IMR-90 (cell line): ENCODE results near the gene ISOC1. TPM values are rescaled to one million over a fixed set of nuclear protein-coding genes. Genes with fewer than 3 reads are reported as not detected.

Source experiments
- ATAC-seq: fragments of 200-7000 bp; cut with Tn5 transposase; 2 replicates; pipeline ENCODE4 v1.9.1; 2020; ENCODE audit warnings: low read depth, mild to moderate bottlenecking, moderate library complexity
- BruUV-seq: library from RNA; stranded (reverse); fragments of 400-500 nt; replicated peaks from 2 replicates; lab custom pipeline; 2021; lab: Mats Ljungman, UMichigan
- CTCF ChIA-PET: fragments of 300-600 bp; formaldehyde crosslinking; extraction: SDS; loops from one replicate; lab custom pipeline; 2021; ENCODE audit warnings: antibody characterized with exemption; lab: Yijun Ruan, JAX
- POLR2A ChIA-PET: fragments of 300-600 bp; sonication (Branson Sonifier 250); formaldehyde crosslinking; loops from one replicate; lab custom pipeline; 2022; ENCODE audit warnings: antibody characterized with exemption; ENCODE audit not compliant: unreplicated experiment; lab: Charles Lee
- DNase-seq: peaks from one replicate; pipeline ENCODE4 v3.0.0; 2013
- H2AFZ ChIP-seq: replicated peaks from 2 replicates; pipeline ENCODE3; 2013; ENCODE audit warnings: low read length, mild to moderate bottlenecking; ENCODE audit not compliant: poor library complexity
- H2AK5ac ChIP-seq: 2 replicates; pipeline ENCODE4 v1.6.1; 2013; ENCODE audit warnings: low read depth, low read length, inconsistent platforms
- H2AK9ac ChIP-seq: replicated peaks from 2 replicates; pipeline ENCODE3; 2013; ENCODE audit warnings: mild to moderate bottlenecking, low read depth, low read length, moderate library complexity; ENCODE audit not compliant: poor library complexity
- H2BK120ac ChIP-seq: 2 replicates; pipeline ENCODE4 v1.6.1; 2013; ENCODE audit warnings: low read depth, low read length, inconsistent platforms
- H2BK15ac ChIP-seq: 3 replicates; pipeline ENCODE4 v1.6.1; 2013; ENCODE audit warnings: low read depth, low read length, inconsistent platforms
- H2BK20ac ChIP-seq: 2 replicates; pipeline ENCODE4 v1.6.1; 2013; ENCODE audit warnings: low read depth, mild to moderate bottlenecking, inconsistent platforms, low read length, moderate library complexity
- H2BK5ac ChIP-seq: 2 replicates; pipeline ENCODE4 v1.6.1; 2013; ENCODE audit warnings: mild to moderate bottlenecking, low read depth, low read length, inconsistent platforms; ENCODE audit not compliant: poor library complexity, severe bottlenecking
- H3K14ac ChIP-seq: replicated peaks from 2 replicates; pipeline ENCODE4 v1.6.1; 2013; ENCODE audit warnings: low read depth, low read length, inconsistent platforms
- H3K18ac ChIP-seq: 2 replicates; pipeline ENCODE4 v1.6.1; 2013; ENCODE audit warnings: low read depth, low read length, control low read depth
- H3K23ac ChIP-seq: 2 replicates; pipeline ENCODE4 v1.6.1; 2013; ENCODE audit warnings: low read depth, low read length, inconsistent platforms
- H3K27ac ChIP-seq: 2 replicates; pipeline ENCODE4 v1.5.1; 2013; ENCODE audit warnings: mild to moderate bottlenecking, control low read depth, low read length; ENCODE audit not compliant: insufficient read depth
- H3K27me3 ChIP-seq: 2 replicates; pipeline ENCODE4 v1.6.1; 2013; ENCODE audit warnings: low read length; ENCODE audit not compliant: control insufficient read depth, insufficient read depth
- H3K36me3 ChIP-seq: 2 replicates; pipeline ENCODE4 v1.6.1; 2013; ENCODE audit warnings: low read length, mixed read lengths; ENCODE audit not compliant: control insufficient read depth, insufficient read depth
- H3K4ac ChIP-seq: 2 replicates; pipeline ENCODE4 v1.6.1; 2013; ENCODE audit warnings: low read depth, low read length, inconsistent platforms
- H3K4me1 ChIP-seq: 2 replicates; pipeline ENCODE4 v1.6.1; 2013; ENCODE audit warnings: low read length, mixed read lengths; ENCODE audit not compliant: control insufficient read depth, insufficient read depth
- H3K4me2 ChIP-seq: 2 replicates; pipeline ENCODE4 v1.6.1; 2013; ENCODE audit warnings: low read depth, mild to moderate bottlenecking, control low read depth, low read length, moderate library complexity
- H3K4me3 ChIP-seq: 2 replicates; pipeline ENCODE4 v1.5.1; 2013; ENCODE audit warnings: low read depth, mild to moderate bottlenecking, control low read depth, low read length, moderate library complexity; ENCODE audit not compliant: insufficient read depth
- H3K56ac ChIP-seq: 2 replicates; pipeline ENCODE4 v1.6.1; 2013; ENCODE audit warnings: low read length, inconsistent platforms; ENCODE audit not compliant: insufficient read depth; ENCODE audit errors: extremely low read depth
- H3K79me1 ChIP-seq, 2 experiments: 2 replicates each; pipeline ENCODE4 v1.6.1; 2013; ENCODE audit warnings: low read length in 2 of 2, inconsistent platforms in 1 of 2, low read depth in 1 of 2
- H3K9ac ChIP-seq: 2 replicates; pipeline ENCODE4 v1.6.1; 2013; ENCODE audit warnings: low read depth, low read length, control low read depth
- H3K9me1 ChIP-seq: 2 replicates; pipeline ENCODE4 v1.6.1; 2013; ENCODE audit warnings: low read length, inconsistent platforms; ENCODE audit not compliant: insufficient read depth
- H3K9me3 ChIP-seq: 2 replicates; pipeline ENCODE4 v1.6.1; 2013; ENCODE audit warnings: low read length; ENCODE audit not compliant: control insufficient read depth, insufficient read depth
- H4K20me1 ChIP-seq: 2 replicates; pipeline ENCODE4 v1.6.1; 2013; ENCODE audit warnings: low read length, inconsistent platforms; ENCODE audit not compliant: insufficient read depth
- H4K5ac ChIP-seq: 2 replicates; pipeline ENCODE4 v1.6.1; 2013; ENCODE audit warnings: mild to moderate bottlenecking, low read depth, low read length, control low read depth
- H4K8ac ChIP-seq, 2 experiments: 2 replicates each; pipeline ENCODE4 v1.6.1; 2013; ENCODE audit warnings: low read depth in 2 of 2, low read length in 2 of 2, control low read depth in 1 of 2, inconsistent platforms in 1 of 2
- H4K91ac ChIP-seq: 2 replicates; pipeline ENCODE4 v1.6.1; 2013; ENCODE audit warnings: low read depth, low read length, inconsistent platforms; ENCODE audit not compliant: insufficient read depth
- CHD1 ChIP-seq: IDR thresholded peaks from 2 replicates; pipeline ENCODE4 v1.6.1; 2012; ENCODE audit warnings: low read depth, low read length, improper control_type of control experiment
- CTCF ChIP-seq: conservative IDR thresholded peaks from 2 replicates; pipeline ENCODE4 v1.5.1; 2012; ENCODE audit warnings: mild to moderate bottlenecking, low read depth, low read length, improper control_type of control experiment
- ELK1 ChIP-seq: fragments of 150-350 bp; IDR thresholded peaks from 2 replicates; pipeline ENCODE4 v1.6.1; 2016; ENCODE audit warnings: low read depth, mild to moderate bottlenecking, low read length, moderate library complexity, borderline replicate concordance
- NFE2L2 ChIP-seq: fragments of 150-350 bp; IDR thresholded peaks from 2 replicates; pipeline ENCODE4 v1.6.1; 2016; ENCODE audit warnings: low read depth, mild to moderate bottlenecking, low read length
- RAD21 ChIP-seq: IDR thresholded peaks from 2 replicates; pipeline ENCODE4 v1.6.1; 2012; ENCODE audit warnings: low read length, improper control_type of control experiment
- USF2 ChIP-seq: fragments of 150-350 bp; IDR thresholded peaks from 2 replicates; pipeline ENCODE4 v1.6.1; 2017; ENCODE audit warnings: mild to moderate bottlenecking, antibody characterized with exemption, low read length, low read depth
- WGBS, 2 experiments: methylation state at CpG; one replicate each; pipeline versions ENCODE4 v1.1.5 to v1.1.7; 2013; ENCODE audit warnings: missing lambda C conversion rate in 2 of 2; ENCODE audit not compliant: insufficient read length in 1 of 2; ENCODE audit errors: extremely low coverage in 2 of 2; 5-methylcytosine and 5-hydroxymethylcytosine counted together
- dilution Hi-C: fragments of 300-500 bp; cut with HindIII; formaldehyde crosslinking; loops from one replicate; pipeline ENCODE4 v1.14.3; 2018; ENCODE audit warnings: low sequenced_read_pairs; ENCODE audit not compliant: unreplicated experiment
- in situ Hi-C: fragments of 300-500 bp; cut with MboI; formaldehyde crosslinking; loops from 3 replicates; pipeline ENCODE4 v1.14.3; 2019; ENCODE audit warnings: low sequenced_read_pairs, inconsistent platforms, mixed read lengths
- intact Hi-C: fragments of 100-400 bp; cut with micrococcal nuclease; formaldehyde crosslinking; loops from 2 replicates; pipeline ENCODE4 v1.10.0; 2022
- polyA plus RNA-seq, 3 experiments: library from polyadenylated mRNA; depleted of rRNA; stranded (reverse); fragments of >200 nt; gene quantifications; 2 replicates each; pipeline ENCODE4 v1.2.3, GENCODE V29; 2012; ENCODE audit warnings: low replicate concordance in 1 of 3
- total RNA-seq: library from RNA; depleted of rRNA; stranded (reverse); fragments of >200 nt; gene quantifications from 2 replicates; pipeline ENCODE4 v1.2.3, GENCODE V29; 2012

ISOC1 gene
- total and polyA plus RNA-seq, 2 of the 4 experiments (the other 2 are of a cell fraction) = 10.8 to 11.6 TPM

- Histone ChIP-seq H3K4ac (no peak overlapping the region), H3K27me3 (no peaks in the 10 kb centered on the region), H3K36me3 (no peaks in the 10 kb centered on the region), H2BK20ac (no peak overlapping the region), H2AK9ac (no peak overlapping the region), H4K5ac (no peak overlapping the region), H3K27ac (no peak overlapping the region), H3K4me1 (no peaks in the 10 kb centered on the region), H3K9ac (no peak overlapping the region), H3K9me1 (no peaks in the 10 kb centered on the region), H4K91ac (no peak overlapping the region), H4K8ac (no peak overlapping the region), H2BK5ac (no peak overlapping the region), H2BK15ac (no peak overlapping the region), H3K79me1 (no peaks in the 10 kb centered on the region), H2AFZ (no peak overlapping the region), H2BK120ac (no peak overlapping the region), H3K23ac (no peak overlapping the region), H3K56ac (no peak overlapping the region), H3K4me3 (no peak overlapping the region), H3K18ac (no peak overlapping the region), H4K20me1 (no peaks in the 10 kb centered on the region), H3K14ac (no peak overlapping the region), H2AK5ac (no peak overlapping the region), H3K4me2 (no peak overlapping the region), H3K9me3 (no peaks in the 10 kb centered on the region)
- DNase-seq = no peak
- intact Hi-C loops (no loop called here), dilution Hi-C loops (no loop called here), in situ Hi-C loops (no loop called here)
- WGBS, 2 experiments = no CpG with 5 or more reads among the region's 2 CpGs
- TF ChIP-seq NFE2L2 (no peak), CHD1 (no peak), ELK1 (no peak), CTCF (no peak), USF2 (no peak), RAD21 (no peak)
- no peak for ATAC-seq
- ChIA-PET CTCF (no interaction called here), POLR2A (no interaction called here)
- BruUV-seq = no TSS peak
Measured at GRCh38 chr5:129141696-129142095, 47.1 kb downstream of the ISOC1 start.
